DOHH2 (cell line): ENCODE data around the gene IFITM10.

Source experiments
- H3F3A ChIP-seq: fragments of 200-600 bp; sonication (generic), shearing (Covaris generic); 2 replicates; pipeline ENCODE4 v1.6.0; 2016; ENCODE audit warnings: antibody characterized with exemption, mild to moderate bottlenecking; ENCODE audit not compliant: control insufficient read depth, insufficient read depth
- H3K27ac ChIP-seq: fragments of 200-600 bp; sonication (generic); 2 replicates; pipeline ENCODE4 v1.5.1; 2014; ENCODE audit warnings: low read depth, mild to moderate bottlenecking, low read length, moderate library complexity
- H3K27me3 ChIP-seq: fragments of 200-600 bp; sonication (generic); 2 replicates; pipeline ENCODE4 v1.6.1; 2014; ENCODE audit warnings: mild to moderate bottlenecking, low read length, mixed read lengths; ENCODE audit not compliant: control insufficient read depth
- H3K36me3 ChIP-seq: fragments of 200-600 bp; sonication (generic); 2 replicates; pipeline ENCODE4 v1.6.1; 2014; ENCODE audit warnings: mild to moderate bottlenecking, low read length, moderate library complexity, mixed read lengths; ENCODE audit not compliant: control insufficient read depth
- H3K4me1 ChIP-seq: fragments of 200-600 bp; sonication (generic); 2 replicates; pipeline ENCODE4 v1.6.1; 2014; ENCODE audit warnings: mild to moderate bottlenecking, low read length, mixed read lengths; ENCODE audit not compliant: control insufficient read depth
- H3K4me2 ChIP-seq: fragments of 200-600 bp; sonication (generic); 2 replicates; pipeline ENCODE4 v1.6.0; 2014; ENCODE audit warnings: mild to moderate bottlenecking, low read length, moderate library complexity
- H3K4me3 ChIP-seq: fragments of 200-600 bp; sonication (generic); 2 replicates; pipeline ENCODE4 v1.5.1; 2014; ENCODE audit warnings: mild to moderate bottlenecking, low read length, mixed read lengths
- H3K79me2 ChIP-seq: fragments of 200-600 bp; sonication (generic); 2 replicates; pipeline ENCODE4 v1.6.1; 2014; ENCODE audit warnings: mild to moderate bottlenecking, low read length, mixed read lengths; ENCODE audit not compliant: control insufficient read depth
- H3K9me2 ChIP-seq: fragments of 200-600 bp; sonication (generic); replicated peaks from 2 replicates; pipeline ENCODE4 v1.6.1; 2014; ENCODE audit warnings: mild to moderate bottlenecking, low read length, mixed read lengths; ENCODE audit not compliant: control insufficient read depth
- H3K9me3 ChIP-seq: fragments of 200-600 bp; sonication (generic); 2 replicates; pipeline ENCODE4 v1.6.1; 2014; ENCODE audit warnings: antibody characterized with exemption, low read length, mixed read lengths; ENCODE audit not compliant: control insufficient read depth, insufficient read depth
- H4K20me1 ChIP-seq: fragments of 200-600 bp; sonication (generic); 2 replicates; pipeline ENCODE4 v1.6.0; 2014; ENCODE audit warnings: low read depth, mild to moderate bottlenecking, antibody characterized with exemption, low read length, moderate library complexity; ENCODE audit not compliant: control insufficient read depth, insufficient read depth
- EZH2phosphoT487 ChIP-seq: fragments of 200-600 bp; sonication (generic); IDR thresholded peaks from 2 replicates; pipeline ENCODE4 v1.6.1; 2017; ENCODE audit warnings: borderline replicate concordance, mild to moderate bottlenecking, antibody characterized with exemption, low read length, moderate library complexity, mixed read lengths
- TF ChIP-seq, protein P1 (sequence below): fragments of 200-600 bp; sonication (generic); IDR thresholded peaks from one replicate; pipeline ENCODE4 v1.5.1; 2014; ENCODE audit warnings: antibody characterized with exemption, mild to moderate bottlenecking, low read depth, low read length; ENCODE audit not compliant: poor library complexity, severe bottlenecking

IFITM10 gene

DNA sequence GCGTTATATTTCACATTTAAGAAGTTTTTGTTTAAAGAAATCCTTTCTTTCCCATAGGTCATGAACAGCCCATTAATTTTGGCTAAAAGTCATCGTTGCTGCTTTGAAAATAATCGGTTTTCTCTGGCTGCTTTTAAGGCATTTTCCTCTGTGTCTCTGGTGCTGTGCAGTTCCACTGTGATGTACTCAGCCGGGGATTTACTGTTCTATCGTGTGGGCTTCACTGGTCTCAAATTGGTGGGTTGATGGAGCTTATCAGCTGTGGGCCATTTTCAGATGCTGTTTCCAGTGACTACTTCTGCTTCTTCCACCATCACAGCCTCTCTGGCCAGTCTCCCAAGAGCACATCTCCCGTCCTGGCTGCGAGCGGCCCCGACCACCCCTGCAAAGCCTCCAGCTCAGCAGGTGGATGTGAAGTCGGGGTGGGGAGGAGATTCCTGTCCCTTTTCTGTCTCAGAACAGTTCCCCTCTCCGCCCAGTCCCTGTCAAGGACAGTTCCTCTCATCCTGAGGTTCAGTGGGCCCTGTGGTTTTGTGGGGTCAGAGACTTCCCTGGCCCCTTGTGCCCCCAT lies 20.3 kb downstream of the IFITM10 start:
- no peaks in the 10 kb centered on the region for H3K36me3 ChIP-seq
- H3K9me3 ChIP-seq, result peaks cover 6% of the 10 kb centered on the region; the same call in 1 of the 2 replicates
- TF ChIP-seq, protein P1, sequence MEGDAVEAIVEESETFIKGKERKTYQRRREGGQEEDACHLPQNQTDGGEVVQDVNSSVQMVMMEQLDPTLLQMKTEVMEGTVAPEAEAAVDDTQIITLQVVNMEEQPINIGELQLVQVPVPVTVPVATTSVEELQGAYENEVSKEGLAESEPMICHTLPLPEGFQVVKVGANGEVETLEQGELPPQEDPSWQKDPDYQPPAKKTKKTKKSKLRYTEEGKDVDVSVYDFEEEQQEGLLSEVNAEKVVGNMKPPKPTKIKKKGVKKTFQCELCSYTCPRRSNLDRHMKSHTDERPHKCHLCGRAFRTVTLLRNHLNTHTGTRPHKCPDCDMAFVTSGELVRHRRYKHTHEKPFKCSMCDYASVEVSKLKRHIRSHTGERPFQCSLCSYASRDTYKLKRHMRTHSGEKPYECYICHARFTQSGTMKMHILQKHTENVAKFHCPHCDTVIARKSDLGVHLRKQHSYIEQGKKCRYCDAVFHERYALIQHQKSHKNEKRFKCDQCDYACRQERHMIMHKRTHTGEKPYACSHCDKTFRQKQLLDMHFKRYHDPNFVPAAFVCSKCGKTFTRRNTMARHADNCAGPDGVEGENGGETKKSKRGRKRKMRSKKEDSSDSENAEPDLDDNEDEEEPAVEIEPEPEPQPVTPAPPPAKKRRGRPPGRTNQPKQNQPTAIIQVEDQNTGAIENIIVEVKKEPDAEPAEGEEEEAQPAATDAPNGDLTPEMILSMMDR, result no peak
- TF ChIP-seq EZH2phosphoT487, result no peak
- H3K4me1 ChIP-seq, result no peaks in the 10 kb centered on the region
- no peak overlapping the region for H3K27ac ChIP-seq
- H3F3A ChIP-seq, result no peaks in the 10 kb centered on the region
- H4K20me1 ChIP-seq, result no peaks in the 10 kb centered on the region
- H3K4me2 ChIP-seq, result no peak overlapping the region
- no peaks in the 10 kb centered on the region for H3K79me2 ChIP-seq
- H3K9me2 ChIP-seq, result no peaks in the 10 kb centered on the region
- H3K4me3 ChIP-seq, result no peak overlapping the region
- H3K27me3 ChIP-seq, result no peaks in the 10 kb centered on the region

GRCh38 chr11:1729692-1730011 lies 20.7 kb downstream of the IFITM10 start:
- Histone ChIP-seq H3K4me3 (no peak overlapping the region), H3K79me2 (no peaks in the 10 kb centered on the region), H3F3A (no peaks in the 10 kb centered on the region), H3K27me3 (no peaks in the 10 kb centered on the region), H4K20me1 (no peaks in the 10 kb centered on the region), H3K36me3 (no peaks in the 10 kb centered on the region), H3K4me2 (no peak overlapping the region), H3K9me3 (peaks cover 6% of the 10 kb centered on the region; the same call in 1 of the 2 replicates), H3K9me2 (no peaks in the 10 kb centered on the region), H3K27ac (no peak overlapping the region), H3K4me1 (no peaks in the 10 kb centered on the region)
- TF ChIP-seq, protein P1, result no peak
- no peak for TF ChIP-seq EZH2phosphoT487

- peaks cover 6% of the 10 kb centered on the region; the same call in 1 of the 2 replicates for H3K9me3 ChIP-seq
- no peaks in the 10 kb centered on the region for H3K36me3 ChIP-seq
- H3K27ac ChIP-seq, result no peak overlapping the region
- no peaks in the 10 kb centered on the region for H4K20me1 ChIP-seq
- no peak overlapping the region for H3K4me3 ChIP-seq
- H3K9me2 ChIP-seq, result no peaks in the 10 kb centered on the region
- TF ChIP-seq EZH2phosphoT487, result no peak
- TF ChIP-seq, protein P1, result no peak
- H3K4me2 ChIP-seq, result no peak overlapping the region
- no peaks in the 10 kb centered on the region for H3K27me3 ChIP-seq
- H3K4me1 ChIP-seq, result no peaks in the 10 kb centered on the region
- no peaks in the 10 kb centered on the region for H3F3A ChIP-seq
- no peaks in the 10 kb centered on the region for H3K79me2 ChIP-seq
Measured at GRCh38 chr11:1728931-1729691, 21.3 kb downstream of the IFITM10 start.
